SU-DHL-6 (cell line): Measurements from ENCODE around the gene SUGP1.

Experiments used
- H2AFZ ChIP-seq: fragments of 200-600 bp; sonication (generic); 2 replicates; pipeline ENCODE4 v1.6.1; 2014; ENCODE audit warnings: low read depth, mild to moderate bottlenecking, moderate library complexity, mixed read lengths, antibody characterized with exemption, low read length; ENCODE audit not compliant: severe bottlenecking
- H3F3A ChIP-seq: fragments of 200-600 bp; shearing (Covaris generic); 2 replicates; pipeline ENCODE4 v1.6.0; 2016; ENCODE audit warnings: antibody characterized with exemption, mild to moderate bottlenecking; ENCODE audit not compliant: insufficient read depth
- H3K27ac ChIP-seq: fragments of 200-600 bp; sonication (generic); 2 replicates; pipeline ENCODE4 v1.5.1; 2016; ENCODE audit warnings: low read depth, mild to moderate bottlenecking, low read length, moderate library complexity, mixed read lengths
- H3K27me3 ChIP-seq: fragments of 200-600 bp; sonication (generic), shearing (Covaris generic); 2 replicates; pipeline ENCODE4 v1.6.0; 2014; ENCODE audit warnings: mild to moderate bottlenecking, low read length
- H3K36me3 ChIP-seq: fragments of 200-600 bp; sonication (generic); 2 replicates; pipeline ENCODE4 v1.6.1; 2014; ENCODE audit warnings: mild to moderate bottlenecking, low read length, mixed read lengths
- H3K4me2 ChIP-seq: fragments of 300-600, 200-600 bp; shearing (Covaris generic), sonication (generic); 2 replicates; pipeline ENCODE4 v1.6.0; 2014; ENCODE audit warnings: low read length, low read depth, mild to moderate bottlenecking; ENCODE audit not compliant: poor library complexity, severe bottlenecking
- H3K4me3 ChIP-seq: fragments of 200-600 bp; sonication (generic); 2 replicates; pipeline ENCODE4 v1.5.1; 2014; ENCODE audit warnings: antibody characterized with exemption, low read length, mild to moderate bottlenecking, mixed read lengths; ENCODE audit not compliant: insufficient read depth, poor library complexity, severe bottlenecking
- H3K79me2 ChIP-seq: fragments of 200-600 bp; sonication (generic); 2 replicates; pipeline ENCODE4 v1.6.1; 2014; ENCODE audit warnings: mild to moderate bottlenecking, low read length, moderate library complexity; ENCODE audit not compliant: insufficient read depth
- H3K9ac ChIP-seq: fragments of 200-600 bp; sonication (generic); 2 replicates; pipeline ENCODE4 v1.7.0; 2014; ENCODE audit warnings: mild to moderate bottlenecking, low read length
- H3K9me2 ChIP-seq: fragments of 200-600 bp; sonication (generic); replicated peaks from 2 replicates; pipeline ENCODE4 v1.6.1; 2014; ENCODE audit warnings: low read length; ENCODE audit not compliant: insufficient read depth
- H3K9me3 ChIP-seq: fragments of 200-600 bp; sonication (generic); 2 replicates; pipeline ENCODE4 v1.6.1; 2014; ENCODE audit warnings: low read length, mixed read lengths; ENCODE audit not compliant: insufficient read depth
- H4K20me1 ChIP-seq: fragments of 200-600 bp; sonication (generic); 2 replicates; pipeline ENCODE4 v1.6.1; 2014; ENCODE audit warnings: low read depth, mild to moderate bottlenecking, antibody characterized with exemption, low read length, moderate library complexity, mixed read lengths
- EZH2phosphoT487 ChIP-seq: fragments of 200-600 bp; sonication (generic), shearing (Covaris generic); conservative IDR thresholded peaks from 2 replicates; pipeline ENCODE4 v1.6.1; 2018; ENCODE audit warnings: mild to moderate bottlenecking, antibody characterized with exemption, low read length, moderate library complexity, mixed read lengths
- TF ChIP-seq, protein P1 (sequence below): fragments of 200-600 bp; sonication (generic); IDR thresholded peaks from one replicate; pipeline ENCODE4 v1.5.1; 2017; ENCODE audit warnings: antibody characterized with exemption, mild to moderate bottlenecking, low read length, moderate library complexity; ENCODE audit not compliant: insufficient read depth, poor library complexity, severe bottlenecking

Gene SUGP1

GRCh38 chr19:19240476-19240875, 79.8 kb downstream of the SUGP1 start:
- Histone ChIP-seq H3K9me2 (no peaks in the 10 kb centered on the region), H3K27me3 (no peaks in the 10 kb centered on the region), H3K79me2 (no peaks in the 10 kb centered on the region), H3K27ac (no peak overlapping the region), H3K4me2 (no peak overlapping the region), H3K36me3 (no peaks in the 10 kb centered on the region), H3K4me3 (no peak overlapping the region), H4K20me1 (no peaks in the 10 kb centered on the region), H3F3A (no peaks in the 10 kb centered on the region), H2AFZ (no peak overlapping the region), H3K9me3 (no peaks in the 10 kb centered on the region), H3K9ac (no peak overlapping the region)
- TF ChIP-seq, protein P1, sequence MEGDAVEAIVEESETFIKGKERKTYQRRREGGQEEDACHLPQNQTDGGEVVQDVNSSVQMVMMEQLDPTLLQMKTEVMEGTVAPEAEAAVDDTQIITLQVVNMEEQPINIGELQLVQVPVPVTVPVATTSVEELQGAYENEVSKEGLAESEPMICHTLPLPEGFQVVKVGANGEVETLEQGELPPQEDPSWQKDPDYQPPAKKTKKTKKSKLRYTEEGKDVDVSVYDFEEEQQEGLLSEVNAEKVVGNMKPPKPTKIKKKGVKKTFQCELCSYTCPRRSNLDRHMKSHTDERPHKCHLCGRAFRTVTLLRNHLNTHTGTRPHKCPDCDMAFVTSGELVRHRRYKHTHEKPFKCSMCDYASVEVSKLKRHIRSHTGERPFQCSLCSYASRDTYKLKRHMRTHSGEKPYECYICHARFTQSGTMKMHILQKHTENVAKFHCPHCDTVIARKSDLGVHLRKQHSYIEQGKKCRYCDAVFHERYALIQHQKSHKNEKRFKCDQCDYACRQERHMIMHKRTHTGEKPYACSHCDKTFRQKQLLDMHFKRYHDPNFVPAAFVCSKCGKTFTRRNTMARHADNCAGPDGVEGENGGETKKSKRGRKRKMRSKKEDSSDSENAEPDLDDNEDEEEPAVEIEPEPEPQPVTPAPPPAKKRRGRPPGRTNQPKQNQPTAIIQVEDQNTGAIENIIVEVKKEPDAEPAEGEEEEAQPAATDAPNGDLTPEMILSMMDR: no peak
- no peak for TF ChIP-seq EZH2phosphoT487

DNA sequence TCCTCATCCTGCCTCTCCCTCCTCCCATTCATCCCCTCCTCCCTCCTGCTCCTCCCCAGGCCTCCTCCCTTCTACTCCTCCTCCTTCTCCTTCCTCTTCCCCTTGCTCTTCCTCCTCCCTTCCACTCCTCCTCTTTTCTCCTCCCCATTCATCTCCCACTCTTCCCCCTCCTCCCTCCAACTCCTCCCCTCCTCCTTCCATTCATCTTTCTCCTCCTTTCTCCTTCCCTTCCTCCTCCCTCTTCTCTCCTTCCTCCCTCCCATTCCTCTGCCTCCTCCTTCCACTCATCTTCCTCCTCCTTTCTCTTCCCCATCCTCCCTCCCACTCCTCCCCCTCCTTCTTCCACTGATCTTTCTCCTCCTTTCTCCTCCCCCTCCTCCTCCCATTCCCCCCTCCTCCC, 80.6 kb downstream of the SUGP1 start:
- Histone ChIP-seq H3K4me2 (no peak overlapping the region), H3F3A (no peaks in the 10 kb centered on the region), H4K20me1 (no peaks in the 10 kb centered on the region), H3K9me3 (no peaks in the 10 kb centered on the region; the same call in 1 of the 2 replicates), H3K4me3 (no peak overlapping the region), H3K27me3 (no peaks in the 10 kb centered on the region), H3K9me2 (no peaks in the 10 kb centered on the region), H3K27ac (no peak overlapping the region), H3K36me3 (no peaks in the 10 kb centered on the region), H2AFZ (no peak overlapping the region), H3K9ac (no peak overlapping the region), H3K79me2 (no peaks in the 10 kb centered on the region)
- no peak for TF ChIP-seq EZH2phosphoT487
- TF ChIP-seq, protein P1: no peak

DNA sequence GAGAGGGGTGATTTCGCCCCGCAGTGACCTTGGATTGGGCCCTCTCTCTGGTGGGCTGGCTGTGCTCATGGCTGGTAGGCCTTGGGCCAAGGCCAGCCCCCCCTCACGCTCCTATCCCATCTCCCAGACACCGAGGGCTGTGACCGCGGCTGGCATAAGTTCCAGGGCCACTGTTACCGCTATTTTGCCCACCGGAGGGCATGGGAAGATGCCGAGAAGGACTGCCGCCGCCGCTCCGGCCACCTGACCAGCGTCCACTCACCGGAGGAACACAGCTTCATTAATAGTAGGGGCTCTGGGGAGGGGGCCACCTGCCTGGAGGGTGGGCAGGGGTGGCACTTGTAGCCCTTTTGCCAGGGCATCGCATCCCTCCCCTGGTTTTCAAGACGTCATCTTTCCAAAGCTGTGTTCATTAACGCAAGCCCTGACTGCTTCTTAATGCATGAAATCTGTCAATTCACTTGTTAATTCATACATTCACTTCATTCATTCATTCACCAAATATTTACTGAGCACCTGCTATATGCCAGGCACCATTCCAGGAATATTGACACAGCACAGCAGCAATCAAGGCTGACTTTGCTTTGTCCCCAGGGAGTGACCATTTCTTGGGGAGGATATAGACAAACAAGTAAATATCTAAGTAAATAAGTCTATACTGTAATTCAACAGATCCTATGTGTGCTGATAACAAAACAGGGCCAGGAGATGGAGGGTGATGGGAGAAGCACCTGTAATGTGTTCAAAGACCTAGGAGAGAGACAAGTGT, 82.0 kb downstream of the SUGP1 start:
- Histone ChIP-seq H3K4me2 (no peak overlapping the region), H3K4me3 (no peak overlapping the region), H4K20me1 (no peaks in the 10 kb centered on the region), H3F3A (no peaks in the 10 kb centered on the region), H3K9me3 (no peaks in the 10 kb centered on the region; the same call in 1 of the 2 replicates), H3K36me3 (no peaks in the 10 kb centered on the region), H3K9ac (no peak overlapping the region), H3K79me2 (no peaks in the 10 kb centered on the region), H3K27me3 (0 out of 2 replicates have a peak, but pooled peaks cover 3% of the 10 kb centered on the region), H3K27ac (no peak overlapping the region), H2AFZ (no peak overlapping the region), H3K9me2 (no peaks in the 10 kb centered on the region)
- TF ChIP-seq, protein P1: no peak
- TF ChIP-seq EZH2phosphoT487: no peak
